ENCODE results near the gene DCPS.
A peak's percentile ranks its signal among the peaks of the same experiment; 100 is the strongest.
"Not testable (repeated sequence)": the region's sequence is repeated elsewhere in the genome, so short reads cannot be mapped to it uniquely, and the experiment has no call there.

DCPS gene

GRCh38 chr11:126290887-126291286 is 13.0 kb upstream of the DCPS start:
- no peak for DNase-seq

- no peak for DNase-seq
Observed at GRCh38 chr11:126293726-126294125, 10.1 kb upstream of the DCPS start.

- no peak for DNase-seq
Observed at GRCh38 chr11:126297004-126297403, 6.9 kb upstream of the DCPS start.

- DNase-seq = no peak
Observed at GRCh38 chr11:126304457-126305075, 706 bp downstream of the DCPS start.

GRCh38 chr11:126305699-126306098 is 1.8 kb downstream of the DCPS start:
- DNase-seq = no peak

GRCh38 chr11:126307706-126308105 is 3.8 kb downstream of the DCPS start:
- no peak for DNase-seq

- DNase-seq = no peak
Observed at GRCh38 chr11:126308271-126308671, 4.4 kb downstream of the DCPS start.

- not testable (repeated sequence) for DNase-seq
Observed at GRCh38 chr11:126308771-126309170, 4.9 kb downstream of the DCPS start.

- peak; percentile 20 for DNase-seq
Observed at GRCh38 chr11:126310200-126310991, 6.5 kb downstream of the DCPS start.

- no peak for DNase-seq
Observed at GRCh38 chr11:126310992-126311310, 7.1 kb downstream of the DCPS start.

GRCh38 chr11:126311401-126312291 is 7.8 kb downstream of the DCPS start:
- no peak for DNase-seq

- DNase-seq = no peak
Observed at GRCh38 chr11:126312961-126313360, 9.1 kb downstream of the DCPS start.

GRCh38 chr11:126313826-126314225 is 10.0 kb downstream of the DCPS start:
- DNase-seq = no peak

- DNase-seq = no peak
Observed at GRCh38 chr11:126317432-126317755, 13.5 kb downstream of the DCPS start.

- DNase-seq = peak; percentile 44
Observed at GRCh38 chr11:126317756-126318573, 14.1 kb downstream of the DCPS start.

GRCh38 chr11:126318574-126319373 is 14.9 kb downstream of the DCPS start:
- peak; percentile 60 for DNase-seq

- DNase-seq = no peak
Observed at GRCh38 chr11:126319374-126319740, 15.5 kb downstream of the DCPS start.

GRCh38 chr11:126322996-126323395 is 19.1 kb downstream of the DCPS start:
- no peak for DNase-seq

- DNase-seq = no peak
Observed at GRCh38 chr11:126327281-126328000, 23.6 kb downstream of the DCPS start.

GRCh38 chr11:126328001-126328390 is 24.1 kb downstream of the DCPS start:
- no peak for DNase-seq

GRCh38 chr11:126328444-126328843 is 24.6 kb downstream of the DCPS start:
- DNase-seq = no peak
